Gastrocnemius medialis (tissue), 4 donors: Measurements from ENCODE around the gene PGC. TPM values are rescaled to one million over a fixed set of nuclear protein-coding genes. Genes with fewer than 3 reads are reported as not detected.
A peak's percentile ranks its signal among the peaks of the same experiment; 100 is the strongest.

Source experiments
- ATAC-seq, 2 donors: fragments of 150-250 bp; one replicate each; pipeline ENCODE4 v1.9.1; 2016
- DNase-seq, 2 donors: peaks; one replicate each; pipeline ENCODE4 v3.0.0-alpha.2; 2019
- H3K27ac ChIP-seq, 4 donors: fragments of 200-600 bp; sonication (generic); 1 replicate in 1 of 4; 2 replicates in 3 of 4; pipeline ENCODE4 v1.5.1; 2016 to 2018; ENCODE audit warnings: mild to moderate bottlenecking in 2 of 4, moderate library complexity in 1 of 4
- H3K27me3 ChIP-seq, 3 donors: fragments of 200-600 bp; sonication (generic) in 2 of 3; 1 replicate in 1 of 3; 2 replicates in 2 of 3; pipeline versions ENCODE4 v1.5.1 to v1.6.0; 2016 to 2019; ENCODE audit warnings: mild to moderate bottlenecking in 1 of 3, moderate library complexity in 1 of 3
- H3K36me3 ChIP-seq, 2 donors: fragments of 200-600 bp; sonication (generic) in 1 of 2; one replicate each; pipeline ENCODE4 v1.5.1; 2017 to 2018
- H3K4me1 ChIP-seq, 2 donors: fragments of 200-600 bp; sonication (generic) in 1 of 2; one replicate each; pipeline ENCODE4 v1.5.1; 2016 to 2017; ENCODE audit warnings: mild to moderate bottlenecking in 2 of 2
- H3K4me3 ChIP-seq, 4 donors: fragments of 200-600 bp; sonication (generic) in 3 of 4; 1 replicate in 1 of 4; 2 replicates in 3 of 4; pipeline ENCODE4 v1.5.1; 2016 to 2019; ENCODE audit warnings: mild to moderate bottlenecking in 2 of 4
- H3K9me3 ChIP-seq, 3 donors: fragments of 200-600 bp; sonication (generic) in 2 of 3; 1 replicate in 1 of 3; 2 replicates in 2 of 3; pipeline ENCODE4 v1.5.1; 2016 to 2019
- POLR2A ChIP-seq, 2 donors: fragments of 450-650 bp; IDR thresholded peaks; one replicate each; pipeline ENCODE4 v1.6.1; 2017; ENCODE audit warnings: antibody characterized with exemption in 2 of 2, mild to moderate bottlenecking in 2 of 2, moderate library complexity in 2 of 2
- in situ Hi-C, 4 donors: fragments of 200-750 bp; cut with MboI; loops; one replicate each; pipeline versions ENCODE4 v1.15.0 to v1.8.0; 2017; ENCODE audit warnings: low sequenced_read_pairs in 4 of 4
- intact Hi-C: fragments of 100-400 bp; cut with DNase I; formaldehyde crosslinking; loops from one replicate; pipeline ENCODE4 v1.15.1; 2023; ENCODE audit warnings: low total_unique reads
- total RNA-seq, 4 donors: library from RNA; depleted of rRNA; stranded (reverse); fragments of >200 nt; gene quantifications; one replicate each; pipeline versions ENCODE4 v1.1.0 to v1.2.3, GENCODE V29; 2016
- TF ChIP-seq, protein P1 (sequence below), 5 experiments: fragments of 450-650 bp in 3 of 5; fragments of 200-600 bp in 2 of 5; sonication (generic) in 2 of 5; IDR thresholded peaks in 4 of 5; conservative IDR thresholded peaks in 1 of 5; 1 replicate in 4 of 5; 2 replicates in 1 of 5; pipeline ENCODE4 v1.5.1; 2016 to 2019; ENCODE audit warnings: antibody characterized with exemption in 5 of 5, mild to moderate bottlenecking in 3 of 5, moderate library complexity in 3 of 5

Gene PGC
- total RNA-seq, 4 donors from 2014 or later = not detected

DNA sequence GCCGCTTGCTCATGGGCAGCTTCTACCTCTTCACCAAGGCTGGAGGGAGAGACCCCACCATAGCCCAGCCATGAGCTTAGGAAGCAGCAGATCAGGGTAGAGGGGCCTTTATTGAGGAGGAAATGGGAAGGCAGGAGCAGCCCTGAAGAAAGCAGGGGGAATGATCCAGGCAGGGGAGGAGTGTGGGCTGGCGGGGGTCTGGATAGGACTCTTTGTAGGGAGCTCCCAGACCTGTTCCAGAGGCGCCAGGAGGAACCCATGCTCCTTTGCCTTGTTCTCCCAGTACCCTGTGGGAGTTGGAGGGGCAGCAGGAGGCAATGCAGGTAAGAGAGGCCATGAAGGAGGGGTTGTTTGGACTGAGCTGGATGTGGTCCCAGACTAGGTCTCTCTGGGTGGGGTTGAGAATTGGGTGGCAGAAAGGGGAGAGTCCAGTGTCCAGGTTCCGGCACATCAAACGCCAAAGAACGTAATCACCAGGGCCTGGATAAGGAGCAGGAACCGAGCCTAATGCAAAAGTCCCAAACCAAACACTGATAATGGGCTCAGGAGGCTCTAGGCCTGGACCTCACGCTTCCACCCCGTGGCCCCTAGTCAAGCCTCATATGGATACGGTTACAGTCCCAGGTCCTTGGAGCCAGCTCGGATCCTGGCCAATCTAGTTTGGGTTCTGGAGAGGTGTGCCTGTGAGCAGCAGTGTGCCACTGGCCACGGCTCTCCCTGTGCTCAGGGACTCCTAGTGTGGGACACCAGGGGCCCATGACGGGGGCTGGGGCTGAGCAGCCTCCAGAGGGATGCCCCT is 12.1 kb upstream of the PGC start:
- ATAC-seq = no peak
- in situ Hi-C loops = loop anchor here in 1 of 4 donors (25.0 kb wide), 1 partner anchor 147 kb away; no protein-coding TSS in a partner anchor
- intact Hi-C loops = no loop called here

DNA sequence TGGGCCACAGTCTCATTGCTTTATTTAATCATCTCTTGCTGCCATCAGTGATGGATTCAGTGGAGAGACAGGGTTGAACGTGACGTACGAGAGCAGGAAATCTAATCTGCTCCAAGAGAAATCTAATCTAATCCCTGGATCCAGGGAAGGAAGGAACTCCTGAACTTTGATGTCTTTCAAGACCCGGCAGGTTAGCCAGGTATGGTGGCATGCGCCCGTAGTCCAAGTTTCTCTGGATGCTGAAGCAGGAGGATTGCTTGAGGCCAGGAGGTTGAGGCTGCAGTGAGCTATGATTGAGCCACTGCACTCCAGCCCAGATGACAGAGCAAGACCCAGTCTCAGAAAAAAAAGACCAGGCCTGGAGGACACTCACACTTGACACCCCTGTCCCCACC is 11.4 kb upstream of the PGC start:
- TF ChIP-seq POLR2A (IDR thresholded peaks at IDR 0.05) = no peak
- TF ChIP-seq, protein P1, sequence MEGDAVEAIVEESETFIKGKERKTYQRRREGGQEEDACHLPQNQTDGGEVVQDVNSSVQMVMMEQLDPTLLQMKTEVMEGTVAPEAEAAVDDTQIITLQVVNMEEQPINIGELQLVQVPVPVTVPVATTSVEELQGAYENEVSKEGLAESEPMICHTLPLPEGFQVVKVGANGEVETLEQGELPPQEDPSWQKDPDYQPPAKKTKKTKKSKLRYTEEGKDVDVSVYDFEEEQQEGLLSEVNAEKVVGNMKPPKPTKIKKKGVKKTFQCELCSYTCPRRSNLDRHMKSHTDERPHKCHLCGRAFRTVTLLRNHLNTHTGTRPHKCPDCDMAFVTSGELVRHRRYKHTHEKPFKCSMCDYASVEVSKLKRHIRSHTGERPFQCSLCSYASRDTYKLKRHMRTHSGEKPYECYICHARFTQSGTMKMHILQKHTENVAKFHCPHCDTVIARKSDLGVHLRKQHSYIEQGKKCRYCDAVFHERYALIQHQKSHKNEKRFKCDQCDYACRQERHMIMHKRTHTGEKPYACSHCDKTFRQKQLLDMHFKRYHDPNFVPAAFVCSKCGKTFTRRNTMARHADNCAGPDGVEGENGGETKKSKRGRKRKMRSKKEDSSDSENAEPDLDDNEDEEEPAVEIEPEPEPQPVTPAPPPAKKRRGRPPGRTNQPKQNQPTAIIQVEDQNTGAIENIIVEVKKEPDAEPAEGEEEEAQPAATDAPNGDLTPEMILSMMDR (IDR thresholded peaks at IDR 0.05 in 4 of 5, conservative IDR thresholded peaks at IDR 0.05 in 1 of 5) = no peak
- ATAC-seq = no peak
- no peaks in the 10 kb centered on the region for H3K27me3 ChIP-seq
- intact Hi-C loops = no loop called here
- no peaks in the 10 kb centered on the region for H3K4me1 ChIP-seq
- DNase-seq = no peak
- H3K36me3 ChIP-seq = no peaks in the 10 kb centered on the region
- no peak overlapping the region for H3K4me3 ChIP-seq
- in situ Hi-C loops = loop anchor here in 1 of 4 donors (25.0 kb wide), 1 partner anchor 146 kb away; no protein-coding TSS in a partner anchor
- no peaks in the 10 kb centered on the region for H3K9me3 ChIP-seq
- H3K27ac ChIP-seq = no peak overlapping the region

More for the DNA sequence above, 12.1 kb upstream of the PGC start:
- Histone ChIP-seq H3K4me3 (no peak overlapping the region), H3K36me3 (no peaks in the 10 kb centered on the region), H3K4me1 (no peaks in the 10 kb centered on the region), H3K27ac (no peak overlapping the region), H3K27me3 (no peaks in the 10 kb centered on the region), H3K9me3 (no peaks in the 10 kb centered on the region)
- TF ChIP-seq POLR2A (IDR thresholded peaks at IDR 0.05) = no peak
- TF ChIP-seq, protein P1 (IDR thresholded peaks at IDR 0.05 in 4 of 5, conservative IDR thresholded peaks at IDR 0.05 in 1 of 5) = no peak
- no peak for DNase-seq

DNA sequence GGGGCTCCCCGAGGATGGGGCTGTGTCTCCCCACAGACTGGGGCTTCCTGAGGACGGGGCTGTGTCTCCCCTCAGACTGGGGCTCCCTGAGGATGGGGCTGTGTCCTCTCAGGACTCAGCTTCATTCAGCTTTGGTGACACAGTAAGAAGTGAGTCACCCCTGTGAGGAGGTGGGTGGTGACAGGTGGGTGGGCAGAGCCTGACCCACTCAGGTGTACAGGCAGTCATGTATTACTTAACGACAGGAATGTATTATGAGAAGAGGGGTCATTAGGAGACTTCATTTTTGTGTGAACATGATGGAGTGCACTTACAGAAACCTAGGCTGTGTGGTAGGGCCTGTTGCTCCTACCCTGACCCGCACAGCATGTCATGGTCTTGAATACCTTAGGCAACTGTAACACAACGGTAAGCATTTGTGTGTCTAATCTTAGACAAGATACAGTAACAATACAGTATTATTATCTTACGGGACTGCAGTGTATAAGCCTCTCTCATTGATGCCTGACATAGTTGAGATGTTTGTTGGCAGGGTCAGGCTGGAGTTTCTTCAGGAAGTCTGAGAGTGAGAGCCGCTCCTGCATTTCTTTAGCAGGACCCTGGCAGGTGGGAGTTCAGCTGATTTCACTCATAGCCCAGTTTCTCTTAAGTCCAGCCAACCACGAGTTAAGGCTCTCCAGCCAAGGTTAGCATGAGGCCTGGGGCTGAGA is 10.9 kb upstream of the PGC start:
- no peak overlapping the region for H3K27ac ChIP-seq
- in situ Hi-C loops (loop anchor here in 1 of 4 donors (25.0 kb wide), 1 partner anchor 146 kb away; no protein-coding TSS in a partner anchor), intact Hi-C loops (no loop called here)
- no peak overlapping the region for H3K4me3 ChIP-seq
- no peaks in the 10 kb centered on the region for H3K36me3 ChIP-seq
- no peaks in the 10 kb centered on the region for H3K4me1 ChIP-seq
- no peak for DNase-seq
- no peaks in the 10 kb centered on the region for H3K9me3 ChIP-seq
- TF ChIP-seq, protein P1 (IDR thresholded peaks at IDR 0.05 in 4 of 5, conservative IDR thresholded peaks at IDR 0.05 in 1 of 5) = no peak
- no peak for TF ChIP-seq POLR2A (IDR thresholded peaks at IDR 0.05)
- H3K27me3 ChIP-seq = no peaks in the 10 kb centered on the region
- no peak for ATAC-seq

DNA sequence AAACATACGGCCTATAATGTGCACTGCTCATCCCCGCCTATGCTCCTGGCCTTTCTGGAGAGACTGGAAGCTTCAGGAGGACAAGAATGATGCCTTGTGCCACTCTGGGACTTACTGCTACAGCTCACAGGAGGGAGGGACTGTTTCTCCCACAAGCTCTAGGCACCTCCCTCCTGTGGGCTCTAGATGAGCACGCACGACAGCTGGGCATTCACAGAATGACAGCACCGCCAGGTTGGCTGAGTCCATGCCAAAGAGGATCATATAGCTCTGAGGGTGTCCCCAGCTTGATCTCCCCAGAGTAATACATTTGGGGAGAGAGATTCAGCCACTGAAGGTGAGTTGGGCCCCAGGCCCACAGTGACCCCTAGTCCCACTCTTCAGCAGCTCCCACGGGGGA is 10.1 kb upstream of the PGC start:
- intact Hi-C loops (no loop called here), in situ Hi-C loops (loop anchor here in 1 of 4 donors (25.0 kb wide), 1 partner anchor 145 kb away; no protein-coding TSS in a partner anchor)
- no peak overlapping the region for H3K4me3 ChIP-seq
- ATAC-seq (peak in 1 of 2 donors; percentile 49), DNase-seq (no peak)
- H3K36me3 ChIP-seq = no peaks in the 10 kb centered on the region
- no peaks in the 10 kb centered on the region for H3K9me3 ChIP-seq
- H3K4me1 ChIP-seq = no peaks in the 10 kb centered on the region
- H3K27me3 ChIP-seq = no peaks in the 10 kb centered on the region
- no peak overlapping the region for H3K27ac ChIP-seq
- no peak for TF ChIP-seq POLR2A (IDR thresholded peaks at IDR 0.05)

DNA sequence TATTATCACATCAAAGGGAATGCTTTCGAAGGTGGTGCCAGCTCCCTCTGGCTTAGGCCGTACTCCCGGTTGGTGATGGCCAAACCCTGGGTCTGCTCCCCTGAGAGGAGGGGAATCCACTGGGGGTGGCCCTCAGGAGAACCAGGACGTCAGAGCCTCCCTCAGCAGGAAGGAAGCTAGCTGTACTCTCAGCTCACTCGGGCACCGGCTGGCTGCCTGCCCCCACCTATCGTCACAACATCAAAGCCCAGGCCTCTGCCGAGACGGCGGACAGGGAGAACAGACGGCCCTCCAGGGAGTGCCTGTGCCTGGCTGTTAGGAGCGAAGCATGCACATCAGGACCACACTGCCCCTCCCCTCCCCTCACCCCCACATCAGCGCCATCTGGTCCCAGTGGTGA is 9.2 kb upstream of the PGC start:
- Histone ChIP-seq H3K9me3 (no peaks in the 10 kb centered on the region), H3K27ac (no peak overlapping the region), H3K36me3 (no peaks in the 10 kb centered on the region), H3K4me3 (no peak overlapping the region), H3K4me1 (no peaks in the 10 kb centered on the region), H3K27me3 (no peaks in the 10 kb centered on the region)
- TF ChIP-seq POLR2A (IDR thresholded peaks at IDR 0.05) = no peak
- TF ChIP-seq, protein P1 (IDR thresholded peaks at IDR 0.05 in 4 of 5, conservative IDR thresholded peaks at IDR 0.05 in 1 of 5) = no peak
- ATAC-seq (no peak), DNase-seq (no peak)
- in situ Hi-C loops = loop anchor here in 1 of 4 donors (25.0 kb wide), 1 partner anchor 144 kb away; no protein-coding TSS in a partner anchor
- intact Hi-C loops = no loop called here
